ENCODE results near the gene CEP170B.
"Not testable (repeated sequence)": the region's sequence is repeated elsewhere in the genome, so short reads cannot be mapped to it uniquely, and the experiment has no call there.

CEP170B gene

GRCh38 chr14:104879983-104880565 is 15.0 kb downstream of the CEP170B start:
- Histone ChIP-seq H3K9me3 (ENCODE audit: control insufficient read depth in 2 of 2, low read length in 2 of 2) (no peaks in the 10 kb centered on the region), H3K27me3 (ENCODE audit: control insufficient read depth in 2 of 2, insufficient read depth in 2 of 2, low read length in 2 of 2) (no peaks in the 10 kb centered on the region), H3K4me3 (ENCODE audit: low read length in 2 of 2) (no peak overlapping the region), H3K27ac (ENCODE audit: low read depth in 2 of 2, low read length in 2 of 2) (no peak overlapping the region), H3K4me1 (ENCODE audit: control insufficient read depth in 2 of 2, insufficient read depth in 2 of 2, low read length in 2 of 2) (peaks cover 0 to 3% of the 10 kb centered on the region in 2 donors), H3K36me3 (ENCODE audit: control insufficient read depth in 2 of 2, insufficient read depth in 2 of 2, low read length in 2 of 2) (peaks cover 22 to 23% of the 10 kb centered on the region in 2 donors), H3K9ac (ENCODE audit: low read depth in 1 of 2, low read length in 2 of 2) (no peak overlapping the region)

GRCh38 chr14:104880584-104881210 is 15.6 kb downstream of the CEP170B start:
- peaks cover 0 to 3% of the 10 kb centered on the region in 2 donors for H3K4me1 ChIP-seq (ENCODE audit: control insufficient read depth in 2 of 2, insufficient read depth in 2 of 2, low read length in 2 of 2)
- no peaks in the 10 kb centered on the region for H3K27me3 ChIP-seq (ENCODE audit: control insufficient read depth in 2 of 2, insufficient read depth in 2 of 2, low read length in 2 of 2)
- H3K4me3 ChIP-seq (ENCODE audit: low read length in 2 of 2) = no peak overlapping the region
- H3K27ac ChIP-seq (ENCODE audit: low read depth in 2 of 2, low read length in 2 of 2) = no peak overlapping the region
- peaks cover 22 to 25% of the 10 kb centered on the region in 2 donors for H3K36me3 ChIP-seq (ENCODE audit: control insufficient read depth in 2 of 2, insufficient read depth in 2 of 2, low read length in 2 of 2)
- H3K9ac ChIP-seq (ENCODE audit: low read depth in 1 of 2, low read length in 2 of 2) = no peak overlapping the region
- H3K9me3 ChIP-seq (ENCODE audit: control insufficient read depth in 2 of 2, low read length in 2 of 2) = no peaks in the 10 kb centered on the region

GRCh38 chr14:104881369-104881979 is 16.4 kb downstream of the CEP170B start:
- no peak overlapping the region for H3K4me3 ChIP-seq (ENCODE audit: low read length in 2 of 2)
- H3K27ac ChIP-seq (ENCODE audit: low read depth in 2 of 2, low read length in 2 of 2) = no peak overlapping the region
- H3K4me1 ChIP-seq (ENCODE audit: control insufficient read depth in 2 of 2, insufficient read depth in 2 of 2, low read length in 2 of 2) = peaks cover 0 to 3% of the 10 kb centered on the region in 2 donors
- H3K9ac ChIP-seq (ENCODE audit: low read depth in 1 of 2, low read length in 2 of 2) = no peak overlapping the region
- no peaks in the 10 kb centered on the region for H3K27me3 ChIP-seq (ENCODE audit: control insufficient read depth in 2 of 2, insufficient read depth in 2 of 2, low read length in 2 of 2)
- peaks cover 23 to 26% of the 10 kb centered on the region in 2 donors for H3K36me3 ChIP-seq (ENCODE audit: control insufficient read depth in 2 of 2, insufficient read depth in 2 of 2, low read length in 2 of 2)
- H3K9me3 ChIP-seq (ENCODE audit: control insufficient read depth in 2 of 2, low read length in 2 of 2) = no peaks in the 10 kb centered on the region

- no peaks in the 10 kb centered on the region for H3K9me3 ChIP-seq (ENCODE audit: control insufficient read depth in 2 of 2, low read length in 2 of 2)
- H3K4me3 ChIP-seq (ENCODE audit: low read length in 2 of 2) = no peak overlapping the region
- peaks cover 0 to 3% of the 10 kb centered on the region in 2 donors for H3K4me1 ChIP-seq (ENCODE audit: control insufficient read depth in 2 of 2, insufficient read depth in 2 of 2, low read length in 2 of 2)
- peaks cover 26 to 28% of the 10 kb centered on the region in 2 donors for H3K36me3 ChIP-seq (ENCODE audit: control insufficient read depth in 2 of 2, insufficient read depth in 2 of 2, low read length in 2 of 2)
- no peak overlapping the region for H3K9ac ChIP-seq (ENCODE audit: low read depth in 1 of 2, low read length in 2 of 2)
- no peak overlapping the region for H3K27ac ChIP-seq (ENCODE audit: low read depth in 2 of 2, low read length in 2 of 2)
- no peaks in the 10 kb centered on the region for H3K27me3 ChIP-seq (ENCODE audit: control insufficient read depth in 2 of 2, insufficient read depth in 2 of 2, low read length in 2 of 2)
Observed at GRCh38 chr14:104882325-104882973, 17.4 kb downstream of the CEP170B start.

- H3K36me3 ChIP-seq (ENCODE audit: control insufficient read depth in 2 of 2, insufficient read depth in 2 of 2, low read length in 2 of 2) = peaks cover 28 to 32% of the 10 kb centered on the region in 2 donors
- no peak overlapping the region for H3K9ac ChIP-seq (ENCODE audit: low read depth in 1 of 2, low read length in 2 of 2)
- no peak overlapping the region for H3K27ac ChIP-seq (ENCODE audit: low read depth in 2 of 2, low read length in 2 of 2)
Observed at GRCh38 chr14:104882991-104883660, 18.1 kb downstream of the CEP170B start.

GRCh38 chr14:104883681-104884361 is 18.8 kb downstream of the CEP170B start:
- Histone ChIP-seq H3K9me3 (ENCODE audit: control insufficient read depth in 2 of 2, low read length in 2 of 2) (no peaks in the 10 kb centered on the region), H3K4me3 (ENCODE audit: low read length in 2 of 2) (no peak overlapping the region), H3K9ac (ENCODE audit: low read depth in 1 of 2, low read length in 2 of 2) (no peak overlapping the region), H3K27me3 (ENCODE audit: control insufficient read depth in 2 of 2, insufficient read depth in 2 of 2, low read length in 2 of 2) (no peaks in the 10 kb centered on the region), H3K36me3 (ENCODE audit: control insufficient read depth in 2 of 2, insufficient read depth in 2 of 2, low read length in 2 of 2) (peaks cover 22 to 28% of the 10 kb centered on the region in 2 donors), H3K4me1 (ENCODE audit: control insufficient read depth in 2 of 2, insufficient read depth in 2 of 2, low read length in 2 of 2) (peaks cover 0 to 3% of the 10 kb centered on the region in 2 donors), H3K27ac (ENCODE audit: low read depth in 2 of 2, low read length in 2 of 2) (no peak overlapping the region)

More at GRCh38 chr14:104882991-104883660, 18.1 kb downstream of the CEP170B start:
- no peaks in the 10 kb centered on the region for H3K9me3 ChIP-seq (ENCODE audit: control insufficient read depth in 2 of 2, low read length in 2 of 2)
- H3K27me3 ChIP-seq (ENCODE audit: control insufficient read depth in 2 of 2, insufficient read depth in 2 of 2, low read length in 2 of 2) = no peaks in the 10 kb centered on the region
- no peak overlapping the region for H3K4me3 ChIP-seq (ENCODE audit: low read length in 2 of 2)
- peaks cover 0 to 3% of the 10 kb centered on the region in 2 donors for H3K4me1 ChIP-seq (ENCODE audit: control insufficient read depth in 2 of 2, insufficient read depth in 2 of 2, low read length in 2 of 2)

- H3K36me3 ChIP-seq (ENCODE audit: control insufficient read depth in 2 of 2, insufficient read depth in 2 of 2, low read length in 2 of 2) = peaks cover 22 to 28% of the 10 kb centered on the region in 2 donors
- H3K9ac ChIP-seq (ENCODE audit: low read depth in 1 of 2, low read length in 2 of 2); H3K4me1 ChIP-seq (ENCODE audit: control insufficient read depth in 2 of 2, insufficient read depth in 2 of 2, low read length in 2 of 2); H3K4me3 ChIP-seq (ENCODE audit: low read length in 2 of 2); H3K9me3 ChIP-seq (ENCODE audit: control insufficient read depth in 2 of 2, low read length in 2 of 2); H3K27ac ChIP-seq (ENCODE audit: low read depth in 2 of 2, low read length in 2 of 2); H3K27me3 ChIP-seq (ENCODE audit: control insufficient read depth in 2 of 2, insufficient read depth in 2 of 2, low read length in 2 of 2): not testable (repeated sequence)
Observed at GRCh38 chr14:104884381-104884780, 19.3 kb downstream of the CEP170B start.

GRCh38 chr14:104885031-104885972 is 20.2 kb downstream of the CEP170B start:
- H3K9me3 ChIP-seq (ENCODE audit: control insufficient read depth in 2 of 2, low read length in 2 of 2) = no peaks in the 10 kb centered on the region
- no peak overlapping the region for H3K4me3 ChIP-seq (ENCODE audit: low read length in 2 of 2)
- H3K4me1 ChIP-seq (ENCODE audit: control insufficient read depth in 2 of 2, insufficient read depth in 2 of 2, low read length in 2 of 2) = peaks cover 0 to 3% of the 10 kb centered on the region in 2 donors
- H3K36me3 ChIP-seq (ENCODE audit: control insufficient read depth in 2 of 2, insufficient read depth in 2 of 2, low read length in 2 of 2) = peaks cover 20 to 25% of the 10 kb centered on the region in 2 donors
- no peak overlapping the region for H3K27ac ChIP-seq (ENCODE audit: low read depth in 2 of 2, low read length in 2 of 2)
- no peaks in the 10 kb centered on the region for H3K27me3 ChIP-seq (ENCODE audit: control insufficient read depth in 2 of 2, insufficient read depth in 2 of 2, low read length in 2 of 2)
- no peak overlapping the region for H3K9ac ChIP-seq (ENCODE audit: low read depth in 1 of 2, low read length in 2 of 2)
